NCI-H2081 treated with DMSO at 0.1 percent for 48 hours (cell line): ENCODE data around the gene SPIRE1.
"Not testable (repeated sequence)": the region's sequence is repeated elsewhere in the genome, so short reads cannot be mapped to it uniquely, and the experiment has no call there.

ENCODE experiments used
- DNase-seq: peaks from one replicate; lab custom pipeline; 2025; lab: John Stamatoyannopoulos, UW

The SPIRE1 gene

GRCh38 chr18:12552879-12553242, 105.0 kb downstream of the SPIRE1 start:
- no peak for DNase-seq

GRCh38 chr18:12551943-12552878, 105.7 kb downstream of the SPIRE1 start:
- not testable (repeated sequence) for DNase-seq

DNA sequence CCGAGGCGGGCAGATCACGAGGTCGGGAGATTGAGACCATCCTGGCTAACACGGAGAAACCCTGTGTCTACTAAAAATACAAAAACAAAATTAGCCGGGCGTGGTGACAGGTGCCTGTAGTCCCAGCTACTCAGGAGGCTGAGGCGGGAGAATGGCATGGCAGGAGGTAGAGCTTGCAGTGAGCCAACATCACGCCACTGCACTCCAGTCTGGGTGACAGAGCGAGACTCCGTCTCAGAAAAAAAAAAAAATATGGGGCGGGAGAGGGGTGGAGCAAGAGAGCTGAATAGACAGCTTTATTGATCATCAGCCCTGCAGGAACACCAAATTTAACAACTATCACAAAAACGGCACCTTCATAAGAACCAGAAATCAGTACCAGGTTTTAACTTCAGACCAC, 106.4 kb downstream of the SPIRE1 start:
- not testable (repeated sequence) for DNase-seq

GRCh38 chr18:12543697-12544096, 114.2 kb downstream of the SPIRE1 start:
- no peak for DNase-seq

DNA sequence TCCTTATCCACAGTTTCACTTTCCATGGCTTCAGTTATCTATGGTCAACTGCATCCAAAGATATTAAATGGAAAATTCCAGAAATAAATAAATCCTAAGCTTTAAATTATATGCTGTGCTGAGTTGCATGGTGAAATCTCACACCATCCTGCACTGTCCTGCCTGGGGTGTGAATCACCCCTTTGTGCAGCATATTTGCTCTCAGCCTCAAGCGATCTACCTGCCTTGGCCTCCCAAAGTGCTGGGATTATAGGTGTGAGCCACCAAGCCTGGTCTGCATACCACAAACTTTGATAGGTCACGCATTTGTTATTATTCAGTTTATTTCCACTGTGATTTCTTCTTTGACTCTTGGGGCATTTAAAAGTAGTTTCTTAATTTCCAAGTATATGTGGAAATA, 117.2 kb downstream of the SPIRE1 start:
- DNase-seq, result no peak

DNA sequence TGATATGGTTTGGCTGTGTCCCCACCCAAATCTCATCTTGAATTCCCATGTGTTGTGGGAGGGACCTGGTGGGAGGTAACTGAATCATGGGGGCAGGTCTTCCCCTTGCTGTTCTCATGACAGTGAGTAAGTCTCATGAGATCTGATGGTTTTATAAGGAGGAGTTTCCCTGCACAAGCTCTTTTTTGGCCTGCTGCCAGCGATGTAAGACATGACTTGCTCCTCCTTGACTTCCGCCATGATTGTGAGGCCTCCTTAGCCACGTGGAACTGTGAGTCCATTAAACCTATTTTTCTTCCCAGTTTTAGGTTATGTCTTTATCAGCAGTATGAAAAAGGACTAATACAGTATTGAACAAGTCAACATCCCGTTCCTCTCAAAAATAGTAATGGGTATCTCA, 118.7 kb downstream of the SPIRE1 start:
- not testable (repeated sequence) for DNase-seq

DNA sequence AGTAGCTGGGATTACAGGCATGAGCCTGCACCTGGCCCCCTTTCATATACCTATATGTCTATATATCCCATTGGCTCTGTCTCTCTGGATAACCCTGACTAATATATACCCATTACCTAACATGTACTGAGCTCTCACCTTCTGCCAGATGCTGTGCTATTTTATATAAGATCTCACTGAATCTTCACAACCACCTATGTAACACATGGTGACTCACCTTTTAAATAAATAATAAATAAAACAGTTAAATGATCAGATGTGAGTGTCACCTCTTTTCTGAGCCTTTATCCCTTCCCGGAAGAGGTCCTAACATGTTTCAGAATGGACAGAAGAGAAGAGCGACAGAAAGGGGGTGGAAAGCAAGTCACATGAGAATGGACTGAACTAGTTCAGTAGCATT, 123.1 kb downstream of the SPIRE1 start:
- DNase-seq, result no peak

DNA sequence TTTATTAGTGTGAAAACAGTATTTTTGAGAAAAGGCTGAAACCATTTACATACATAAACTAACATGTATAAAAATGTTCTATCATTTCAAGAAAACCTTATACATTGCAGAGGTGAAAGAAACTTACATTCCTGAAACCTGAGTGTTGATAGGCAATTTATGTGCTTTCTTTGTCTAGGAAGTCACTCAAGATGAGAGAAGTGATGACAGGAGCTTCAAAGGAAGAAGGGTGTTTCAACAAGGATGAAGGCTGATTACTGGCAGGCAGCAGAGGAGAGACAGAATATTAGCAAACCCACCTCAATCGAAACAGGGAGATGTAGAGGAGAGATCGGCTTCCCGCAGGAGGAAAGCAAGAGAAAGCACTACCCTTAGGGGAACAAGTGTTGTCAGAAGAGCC, 125.2 kb downstream of the SPIRE1 start:
- no peak for DNase-seq

DNA sequence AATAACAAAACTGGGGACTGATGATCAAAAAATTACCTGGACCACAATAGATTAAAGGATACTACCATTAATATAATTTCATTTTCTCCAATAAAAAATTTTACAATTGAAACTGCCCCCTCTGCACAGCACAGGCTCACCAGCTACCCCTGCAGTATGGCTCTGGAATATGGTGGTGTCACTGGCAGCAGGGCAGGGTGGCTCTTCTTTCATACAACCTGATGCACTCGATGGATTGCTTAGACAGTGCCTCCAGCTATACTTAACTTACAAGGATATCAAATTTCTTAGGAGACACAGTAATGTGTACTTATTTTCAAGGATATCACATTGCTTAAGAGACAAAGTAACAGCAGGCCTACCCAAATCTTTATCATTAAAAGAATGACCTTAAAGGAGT, 126.2 kb downstream of the SPIRE1 start:
- no peak for DNase-seq

GRCh38 chr18:12520442-12520992, 137.4 kb downstream of the SPIRE1 start:
- no peak for DNase-seq

GRCh38 chr18:12518832-12519531, 138.9 kb downstream of the SPIRE1 start:
- no peak for DNase-seq

GRCh38 chr18:12518326-12518725, 139.6 kb downstream of the SPIRE1 start:
- DNase-seq, result no peak

DNA sequence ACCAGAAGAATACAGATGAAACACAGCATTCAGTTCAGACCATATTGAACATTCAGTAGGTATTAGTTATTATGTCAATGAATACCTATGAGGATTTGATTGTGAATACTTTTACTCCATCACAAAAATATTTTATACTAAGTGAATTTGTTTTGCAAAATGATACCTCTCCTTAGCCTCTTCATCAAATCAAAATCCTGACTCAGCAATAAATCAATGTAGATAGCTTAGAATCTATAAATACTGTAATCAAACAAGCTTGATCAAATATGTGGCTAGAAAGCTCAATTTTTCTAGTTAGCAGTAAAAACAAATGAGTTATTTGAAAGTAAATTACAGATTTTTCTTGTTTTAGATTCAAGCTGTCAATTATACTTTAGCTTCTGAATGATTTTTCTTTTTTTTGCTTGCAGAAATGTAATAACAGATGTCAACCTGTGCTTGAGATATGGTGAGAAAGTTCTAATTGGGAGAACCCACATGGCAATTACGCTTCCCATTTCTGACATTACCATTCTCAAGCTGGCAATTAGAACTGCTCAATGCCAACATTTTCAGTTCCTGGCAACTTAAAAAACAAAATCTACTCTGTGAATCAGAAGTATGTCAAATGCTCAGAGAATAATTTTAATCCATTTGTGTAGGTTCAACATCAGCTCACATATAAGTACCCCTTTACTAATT, 140.6 kb downstream of the SPIRE1 start:
- DNase-seq, result no peak

DNA sequence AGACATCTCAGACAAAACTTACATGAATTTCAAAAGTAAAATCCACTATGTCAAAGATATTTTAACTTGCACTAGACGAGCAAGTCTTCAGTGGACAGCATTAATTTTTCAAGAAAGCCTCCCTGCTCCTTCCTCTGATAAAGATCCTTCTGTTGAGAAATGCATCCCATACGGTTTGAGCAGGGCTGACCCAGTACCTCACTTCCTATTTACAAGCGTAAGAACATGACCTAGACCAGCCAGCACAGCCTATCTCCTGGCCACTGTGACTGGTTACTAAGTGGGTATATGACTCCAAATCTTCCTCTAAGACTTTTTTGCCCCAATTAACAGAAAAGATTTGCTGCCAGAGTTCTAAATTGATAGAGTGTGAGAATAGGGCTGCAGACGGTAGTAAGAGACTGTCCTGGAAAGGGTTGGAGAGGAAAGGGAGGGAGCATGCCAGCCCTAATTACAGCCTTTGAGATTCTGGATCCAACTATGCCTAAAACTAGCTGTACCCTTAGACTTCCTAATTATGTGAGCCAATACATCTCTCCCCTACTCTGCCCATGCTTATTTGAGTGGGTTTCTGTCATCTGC, 141.8 kb downstream of the SPIRE1 start:
- no peak for DNase-seq

GRCh38 chr18:12515550-12515949, 142.4 kb downstream of the SPIRE1 start:
- DNase-seq, result no peak

GRCh38 chr18:12507007-12507406, 150.9 kb downstream of the SPIRE1 start:
- DNase-seq, result no peak

DNA sequence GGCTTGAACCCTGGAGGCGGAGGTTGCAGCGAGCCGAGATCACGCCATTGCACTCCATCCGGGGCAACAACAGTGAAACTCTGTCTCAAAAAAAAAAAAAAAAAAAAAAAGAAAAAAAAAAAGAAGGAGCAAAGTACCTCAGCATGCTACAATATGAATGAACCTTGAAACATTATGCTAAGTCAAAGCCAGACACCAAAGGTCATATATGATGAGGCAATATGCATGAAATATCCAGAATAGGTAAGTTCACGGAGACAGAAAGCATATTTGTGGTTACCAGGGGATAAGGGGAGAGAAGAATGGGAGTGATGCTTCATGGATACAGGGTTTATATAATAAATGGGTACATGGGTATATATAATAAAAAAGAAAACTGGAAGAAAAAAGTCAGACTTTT, 156.9 kb downstream of the SPIRE1 start:
- no peak for DNase-seq

DNA sequence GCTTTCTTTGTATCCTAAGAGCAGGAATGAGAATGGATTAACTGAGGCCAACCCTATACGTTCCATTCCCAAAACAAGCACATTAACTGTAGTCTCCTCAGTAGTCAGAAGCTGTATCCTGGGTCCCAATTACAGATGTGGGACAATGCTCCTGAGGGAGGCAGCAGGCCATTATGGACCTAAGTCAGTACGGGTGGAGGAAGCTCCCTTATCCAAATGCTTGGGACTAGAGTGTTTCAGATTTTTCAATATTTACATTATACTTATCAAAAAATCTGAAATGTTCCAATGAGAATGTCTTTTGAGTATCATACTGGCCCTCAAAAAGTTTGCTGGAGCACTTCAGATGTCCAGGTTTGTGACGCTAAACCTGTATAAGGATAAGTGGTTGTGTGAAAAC, 160.1 kb downstream of the SPIRE1 start:
- no peak for DNase-seq

- no peak for DNase-seq
These were observed 160.6 kb downstream of the SPIRE1 start for GRCh38 chr18:12497296-12497695.

DNA sequence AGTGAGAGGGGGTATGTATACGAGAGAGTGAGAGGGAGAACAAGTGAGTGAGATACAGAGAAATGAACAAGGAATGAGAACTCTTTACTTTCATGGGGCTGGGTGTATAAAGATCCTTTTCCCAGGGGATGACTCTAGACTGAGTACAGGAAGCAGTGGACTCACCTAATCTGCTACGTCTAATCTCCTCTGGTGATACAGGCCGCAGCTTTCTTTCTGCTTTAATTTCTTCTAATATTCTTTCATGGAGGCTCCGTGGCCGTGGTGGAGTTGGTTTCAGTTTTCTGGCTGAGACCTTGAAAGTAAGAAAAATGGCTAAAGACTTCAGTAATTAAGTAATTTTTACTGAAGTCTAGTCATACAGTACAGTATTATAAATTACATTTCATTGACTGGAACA, 165.0 kb downstream of the SPIRE1 start:
- no peak for DNase-seq

DNA sequence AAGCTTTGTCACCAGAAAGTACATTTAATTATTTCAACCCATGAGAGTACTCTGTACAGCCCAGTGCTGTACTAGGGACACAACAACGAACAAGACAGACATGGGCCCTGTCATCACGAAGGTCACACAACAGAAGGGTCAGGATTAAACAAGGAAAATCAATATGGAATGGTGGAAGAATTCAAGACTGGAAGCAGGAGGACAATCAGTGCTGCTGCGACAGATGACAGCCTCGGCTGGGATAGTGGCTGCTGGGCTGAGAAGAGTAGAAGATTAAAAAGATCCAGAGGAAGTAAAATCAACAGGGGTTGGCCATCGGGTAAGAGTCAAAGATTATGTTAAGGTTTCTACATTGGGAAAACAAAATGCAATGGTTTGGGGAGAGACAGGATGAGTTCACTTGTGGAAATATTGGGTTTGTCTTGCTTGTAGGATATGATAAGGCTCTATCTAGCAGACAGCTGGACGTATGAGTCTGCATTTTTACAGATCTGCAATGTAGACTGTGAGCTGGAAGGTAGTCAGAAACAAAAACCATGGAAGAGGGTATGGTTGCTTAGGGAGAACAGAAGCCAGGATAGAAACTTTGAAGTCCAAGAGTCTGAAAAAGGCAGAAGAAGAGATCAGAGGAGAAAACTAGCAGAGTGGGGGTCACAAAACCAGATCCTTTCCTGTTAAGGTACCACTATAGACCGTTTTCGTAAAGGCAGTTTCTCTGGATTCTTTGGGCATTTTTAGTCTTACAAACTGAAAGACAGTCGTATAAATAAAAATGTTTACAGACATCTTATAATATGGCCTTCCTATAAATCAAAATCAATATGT, 166.1 kb downstream of the SPIRE1 start:
- no peak for DNase-seq
